Jurkat, Clone E6-1 (cell line): ENCODE data around the gene ATOSB.

ENCODE experiments used
- DNase-seq: peaks from one replicate; pipeline ENCODE4 v3.0.0-alpha.2; 2011; ENCODE audit warnings: low read depth, low spot score
- H3K4me3 ChIP-seq: 2 replicates; pipeline ENCODE4 v1.5.1; 2011; ENCODE audit warnings: mild to moderate bottlenecking, low read length, control low read depth, moderate library complexity

ATOSB gene

GRCh38 chr9:35097573-35097972, 18.1 kb downstream of the ATOSB start:
- DNase-seq = no peak
- H3K4me3 ChIP-seq = no peak overlapping the region

- peak; percentile 79 for DNase-seq
- peak within 1 kb of the TSS; percentile 91 for H3K4me3 ChIP-seq
Observed at GRCh38 chr9:35096035-35096849, 19.4 kb downstream of the ATOSB start, which contains the start of gene PIGO. Gene PIGO, minus strand, starts transcription at chr9:35096591. Its CDS starts 1,026 bp downstream, at chr9:35095565.

GRCh38 chr9:35091536-35091935, 24.1 kb downstream of the ATOSB start:
- no peak overlapping the region for H3K4me3 ChIP-seq
- DNase-seq = no peak

GRCh38 chr9:35089434-35089833, 26.2 kb downstream of the ATOSB start:
- no peak for DNase-seq
- no peak overlapping the region for H3K4me3 ChIP-seq

GRCh38 chr9:35085078-35085477, 30.6 kb downstream of the ATOSB start:
- DNase-seq = no peak
- H3K4me3 ChIP-seq = no peak overlapping the region

GRCh38 chr9:35079426-35080341, 36.0 kb downstream of the ATOSB start, which contains the start of gene FANCG:
Gene FANCG, minus strand, starts transcription at chr9:35079942. Its CDS starts 418 bp downstream, at chr9:35079524.
- peak; percentile 86 for DNase-seq

GRCh38 chr9:35079041-35079425, 36.6 kb downstream of the ATOSB start:
- peak overlapping the region; percentile 96 for H3K4me3 ChIP-seq
- no peak for DNase-seq

More at GRCh38 chr9:35079426-35080341, 36.0 kb downstream of the ATOSB start, which contains the start of gene FANCG:
- peak within 1 kb of the TSS; percentile 96 for H3K4me3 ChIP-seq

GRCh38 chr9:35078066-35078465, 37.6 kb downstream of the ATOSB start:
- no peak for DNase-seq
- H3K4me3 ChIP-seq = peak overlapping the region; percentile 96

GRCh38 chr9:35076848-35077247, 38.8 kb downstream of the ATOSB start:
- no peak overlapping the region for H3K4me3 ChIP-seq
- DNase-seq = no peak

- no peak overlapping the region for H3K4me3 ChIP-seq
- DNase-seq = no peak
Observed at GRCh38 chr9:35075358-35075757, 40.3 kb downstream of the ATOSB start.

GRCh38 chr9:35074791-35075190, 40.9 kb downstream of the ATOSB start:
- no peak for DNase-seq
- no peak overlapping the region for H3K4me3 ChIP-seq

GRCh38 chr9:35074141-35074540, 41.5 kb downstream of the ATOSB start:
- H3K4me3 ChIP-seq = no peak overlapping the region
- no peak for DNase-seq

- no peak overlapping the region for H3K4me3 ChIP-seq
- DNase-seq = no peak
Observed at GRCh38 chr9:35073279-35073612, 42.4 kb downstream of the ATOSB start.

GRCh38 chr9:35072461-35073278, 43.0 kb downstream of the ATOSB start, which contains the start of gene VCP:
Gene VCP, minus strand, starts transcription at chr9:35072625. Its CDS starts 272 bp downstream, at chr9:35072353.
- DNase-seq = peak; percentile 99
- peak within 1 kb of the TSS; percentile 89 for H3K4me3 ChIP-seq

GRCh38 chr9:35071814-35072460, 43.7 kb downstream of the ATOSB start:
- DNase-seq = peak; percentile 49
- peak overlapping the region; percentile 89 for H3K4me3 ChIP-seq

GRCh38 chr9:35070823-35071813, 44.5 kb downstream of the ATOSB start:
- DNase-seq = no peak
- H3K4me3 ChIP-seq = peak overlapping the region; percentile 89

GRCh38 chr9:35069020-35069419, 46.6 kb downstream of the ATOSB start:
- no peak overlapping the region for H3K4me3 ChIP-seq
- DNase-seq = no peak
